Ovary (tissue), 9 donors: Measurements from ENCODE around the gene RHOJ. TPM values are rescaled to one million over a fixed set of nuclear protein-coding genes. Genes with fewer than 3 reads are reported as not detected.
"Not testable (repeated sequence)": the region's sequence is repeated elsewhere in the genome, so short reads cannot be mapped to it uniquely, and the experiment has no call there.

Experiments
- DNase-seq, 5 donors: peaks; one replicate each; pipeline ENCODE4 v3.0.0-alpha.2; 2019 to 2020
- H3K27ac ChIP-seq, 2 donors: fragments of 200-600 bp; one replicate each; pipeline versions ENCODE4 v1.5.1 to v1.8.0; 2019 to 2022
- H3K27me3 ChIP-seq: fragments of 200-600 bp; one replicate; pipeline ENCODE4 v1.8.0; 2022
- H3K36me3 ChIP-seq: fragments of 200-600 bp; sonication (generic); one replicate; pipeline ENCODE4 v1.5.1; 2019
- H3K4me1 ChIP-seq: one replicate; pipeline ENCODE4 v1.8.1; 2013; ENCODE audit warnings: mild to moderate bottlenecking, moderate library complexity; ENCODE audit not compliant: insufficient read depth
- H3K4me3 ChIP-seq: fragments of 200-600 bp; sonication (generic); one replicate; pipeline ENCODE4 v1.5.1; 2017
- H3K9me3 ChIP-seq, 2 donors: fragments of 200-600 bp in 1 of 2; sonication (generic) in 1 of 2; one replicate each; pipeline versions ENCODE4 v1.5.1 to v1.8.1; 2013 to 2019; ENCODE audit warnings: mild to moderate bottlenecking in 1 of 2, moderate library complexity in 1 of 2
- CTCF ChIP-seq, 3 donors: fragments of 450-650 bp in 2 of 3; fragments of 200-600 bp in 1 of 3; IDR thresholded peaks; one replicate each; pipeline versions ENCODE4 v1.5.1 to v1.8.0; 2016 to 2022; ENCODE audit warnings: antibody characterized with exemption in 3 of 3, mild to moderate bottlenecking in 1 of 3
- EP300 ChIP-seq: sonication (generic); formaldehyde crosslinking; IDR thresholded peaks from one replicate; pipeline ENCODE4 v1.6.1; 2017; ENCODE audit warnings: antibody characterized with exemption
- POLR2A ChIP-seq: fragments of 450-650 bp; IDR thresholded peaks from one replicate; pipeline ENCODE4 v1.6.1; 2017; ENCODE audit warnings: antibody characterized with exemption, mild to moderate bottlenecking, moderate library complexity
- WGBS, 3 donors: extraction: QIAGEN DNeasy Blood & Tissue Kit in 1 of 3; methylation state at CpG; one replicate each; pipeline versions ENCODE4 v1.1.5 to v1.1.7; 2013 to 2017; 5-methylcytosine and 5-hydroxymethylcytosine counted together
- intact Hi-C, 4 donors: fragments of 100-400 bp; cut with DNase I; formaldehyde crosslinking; loops; one replicate each; pipeline versions ENCODE4 v1.11.0 to v1.15.1; 2022 to 2023
- polyA plus RNA-seq, 2 donors: library from polyadenylated mRNA; stranded (reverse); fragments of 200-250 nt in 1 of 2; fragments of 350-450 nt in 1 of 2; fragmentation: Illumina TruSeq in 1 of 2; extraction: RNeasy Lipid Tissue Mini Kit (QIAGEN cat#74804) in 1 of 2; gene quantifications; one replicate each; pipeline ENCODE4 v1.2.3, GENCODE V29; 2013 to 2014
- total RNA-seq, 7 donors: library from RNA; depleted of rRNA in 2 of 7; stranded (reverse); fragments of >200 nt in 2 of 7; fragmentation: NEBNext Ultra II Directional in 3 of 7; extraction: Animal tissue kit (Norgen Biotek cat#: 25700) in 3 of 7; gene quantifications; one replicate each; pipeline versions ENCODE4 v1.1.0 to v1.2.4, GENCODE V29; 2016 to 2023
- donor health status: DM: no; HTN: no; CAD: no; lungs with moderate emphysema.
- donor health status: DM: no; HTN: no; CAD: no.
- donor health status: Bipolar disorder and iron deficiency.
- donor health status: DM: yes; HTN: yes; CAD: no.
- donor health status: DM: no; HTN: no; CAD: no.
- donor health status: DM: yes; HTN: yes; CAD: no.

RHOJ gene
- total and polyA plus RNA-seq, 9 donors, result 4.9 to 32.9 (median 16.1) TPM

- DNase-seq, result no peak
- H3K9me3 ChIP-seq, result no peaks in the 10 kb centered on the region
- no peaks in the 10 kb centered on the region for H3K4me1 ChIP-seq
- H3K27ac ChIP-seq, result no peak overlapping the region
- H3K4me3 ChIP-seq, result no peak overlapping the region
- intact Hi-C loops, result no loop called here
- no peaks in the 10 kb centered on the region for H3K27me3 ChIP-seq
- no peaks in the 10 kb centered on the region for H3K36me3 ChIP-seq
- TF ChIP-seq EP300, result no peak
- no peak for TF ChIP-seq CTCF (IDR thresholded peaks at IDR 0.05)
- no peak for TF ChIP-seq POLR2A
- 11 to 33% (median 24%) methylated on average over 2 of the region's 2 CpGs for WGBS, 3 donors
Observed at GRCh38 chr14:63300854-63301253, 96.6 kb downstream of the RHOJ start.

GRCh38 chr14:63301891-63302534 is 97.8 kb downstream of the RHOJ start:
- no peak for DNase-seq
- WGBS, 3 donors, result 52 to 66% (median 52%) methylated on average over 10 of the region's 10 CpGs
- TF ChIP-seq CTCF (IDR thresholded peaks at IDR 0.05) (no peak), POLR2A (no peak), EP300 (no peak)
- Histone ChIP-seq H3K27me3 (no peaks in the 10 kb centered on the region), H3K4me3 (no peak overlapping the region), H3K36me3 (no peaks in the 10 kb centered on the region), H3K9me3 (no peaks in the 10 kb centered on the region), H3K27ac (no peak overlapping the region), H3K4me1 (no peaks in the 10 kb centered on the region)
- intact Hi-C loops, result no loop called here

GRCh38 chr14:63304429-63304828 is 100.2 kb downstream of the RHOJ start:
- H3K27ac ChIP-seq, DNase-seq, H3K4me3 ChIP-seq, H3K27me3 ChIP-seq, intact Hi-C loops, H3K9me3 ChIP-seq, H3K4me1 ChIP-seq, H3K36me3 ChIP-seq: not testable (repeated sequence)
- 87 to 98% (median 92%) methylated on average over 5 of the region's 5 CpGs for WGBS, 3 donors

GRCh38 chr14:63308723-63309317 is 104.6 kb downstream of the RHOJ start:
- no peak for DNase-seq
- Histone ChIP-seq H3K4me3 (no peak overlapping the region), H3K9me3 (no peaks in the 10 kb centered on the region), H3K27ac (no peak overlapping the region), H3K27me3 (no peaks in the 10 kb centered on the region), H3K4me1 (no peaks in the 10 kb centered on the region), H3K36me3 (no peaks in the 10 kb centered on the region)
- no peak for TF ChIP-seq CTCF (IDR thresholded peaks at IDR 0.05)
- TF ChIP-seq EP300, result no peak
- TF ChIP-seq POLR2A, result no peak
- intact Hi-C loops, result no loop called here
- 49 to 62% (median 55%) methylated on average over 7 of the region's 7 CpGs for WGBS, 3 donors

GRCh38 chr14:63318835-63319234 is 114.6 kb downstream of the RHOJ start, which contains the start of gene GPHB5:
Gene GPHB5, minus strand, starts transcription at chr14:63318935. Its CDS starts 1,086 bp downstream, at chr14:63317849.
- Histone ChIP-seq H3K27ac (no peak within 1 kb of the TSS), H3K27me3 (no peaks in the 10 kb centered on the region), H3K4me3 (no peak within 1 kb of the TSS), H3K4me1 (no peaks in the 10 kb centered on the region), H3K9me3 (no peaks in the 10 kb centered on the region), H3K36me3 (no peaks in the 10 kb centered on the region)
- no peak for DNase-seq
- TF ChIP-seq EP300 (no peak), CTCF (IDR thresholded peaks at IDR 0.05) (no peak), POLR2A (no peak)
- intact Hi-C loops, result no loop called here
